Ovary (tissue), 3 donors: Measurements from ENCODE around the gene ZNF143.

Experiments used
- EP300 ChIP-seq: sonication (generic); formaldehyde crosslinking; IDR thresholded peaks from one replicate; pipeline ENCODE4 v1.6.1; 2017; ENCODE audit warnings: antibody characterized with exemption
- POLR2A ChIP-seq: fragments of 450-650 bp; IDR thresholded peaks from one replicate; pipeline ENCODE4 v1.6.1; 2017; ENCODE audit warnings: antibody characterized with exemption, mild to moderate bottlenecking, moderate library complexity
- TF ChIP-seq, protein P1 (sequence below), 3 donors: fragments of 450-650 bp in 2 of 3; fragments of 200-600 bp in 1 of 3; IDR thresholded peaks; one replicate each; pipeline versions ENCODE4 v1.5.1 to v1.8.0; 2016 to 2022; ENCODE audit warnings: antibody characterized with exemption in 3 of 3, mild to moderate bottlenecking in 1 of 3
- donor health status: DM: no; HTN: no; CAD: no.

DNA sequence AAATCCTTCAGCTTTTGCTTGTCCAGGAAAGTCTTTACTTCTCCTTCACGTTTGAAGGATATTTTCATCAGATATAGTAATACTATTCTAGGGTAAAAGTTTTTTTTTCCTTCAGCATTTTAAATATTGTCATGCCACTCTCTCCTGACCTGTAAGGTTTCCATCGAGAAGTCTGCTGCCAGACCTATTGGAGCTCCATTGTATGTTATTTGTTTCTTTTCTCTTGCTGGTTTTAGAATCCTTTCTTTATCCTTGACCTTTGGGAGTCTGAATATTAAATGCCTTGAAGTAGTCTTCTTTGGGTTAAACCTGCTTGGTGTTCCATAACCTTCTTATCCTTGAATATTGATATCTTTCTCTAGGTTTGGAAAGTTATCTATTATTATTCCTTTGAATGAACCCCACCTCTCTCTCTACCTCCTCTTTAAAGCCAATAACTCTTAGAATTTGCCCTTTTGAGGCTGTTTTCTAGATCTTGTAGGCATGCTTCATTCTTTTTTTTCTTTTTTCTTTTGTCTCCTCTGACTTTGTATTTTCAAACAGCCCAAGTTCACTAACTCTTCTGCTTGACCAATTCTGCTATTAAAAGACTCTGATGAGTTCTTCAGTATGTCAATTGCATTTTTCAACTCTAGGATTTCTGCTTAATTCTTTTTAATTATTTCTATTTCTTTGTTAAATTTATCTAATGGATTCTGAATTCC, 100.6 kb downstream of the ZNF143 start:
- TF ChIP-seq POLR2A (no peak), EP300 (no peak)
- TF ChIP-seq, protein P1, sequence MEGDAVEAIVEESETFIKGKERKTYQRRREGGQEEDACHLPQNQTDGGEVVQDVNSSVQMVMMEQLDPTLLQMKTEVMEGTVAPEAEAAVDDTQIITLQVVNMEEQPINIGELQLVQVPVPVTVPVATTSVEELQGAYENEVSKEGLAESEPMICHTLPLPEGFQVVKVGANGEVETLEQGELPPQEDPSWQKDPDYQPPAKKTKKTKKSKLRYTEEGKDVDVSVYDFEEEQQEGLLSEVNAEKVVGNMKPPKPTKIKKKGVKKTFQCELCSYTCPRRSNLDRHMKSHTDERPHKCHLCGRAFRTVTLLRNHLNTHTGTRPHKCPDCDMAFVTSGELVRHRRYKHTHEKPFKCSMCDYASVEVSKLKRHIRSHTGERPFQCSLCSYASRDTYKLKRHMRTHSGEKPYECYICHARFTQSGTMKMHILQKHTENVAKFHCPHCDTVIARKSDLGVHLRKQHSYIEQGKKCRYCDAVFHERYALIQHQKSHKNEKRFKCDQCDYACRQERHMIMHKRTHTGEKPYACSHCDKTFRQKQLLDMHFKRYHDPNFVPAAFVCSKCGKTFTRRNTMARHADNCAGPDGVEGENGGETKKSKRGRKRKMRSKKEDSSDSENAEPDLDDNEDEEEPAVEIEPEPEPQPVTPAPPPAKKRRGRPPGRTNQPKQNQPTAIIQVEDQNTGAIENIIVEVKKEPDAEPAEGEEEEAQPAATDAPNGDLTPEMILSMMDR (IDR thresholded peaks at IDR 0.05), result no peak
